ENCODE measurements around the gene OMA1. TPM values are rescaled to one million over a fixed set of nuclear protein-coding genes. Genes with fewer than 3 reads are reported as not detected.

OMA1 gene
- polyA plus RNA-seq, 2 of the 4 experiments (the other 2 are of a cell fraction), result 11.7 to 18.0 TPM

- no peak for DNase-seq (ENCODE audit: low read depth in 1 of 2, low spot score in 1 of 2)
- Histone ChIP-seq H3K4me2 (no peak overlapping the region), H3K9me3 (no peaks in the 10 kb centered on the region), H3K27ac (0 out of 6 replicates have a peak overlapping the region, but pooled peaks of 1 of the 2 experiments have one; percentile 18), H3K4me3 (no peak overlapping the region), H3K4me1 (no peaks in the 10 kb centered on the region)
- ChIA-PET POLR2A (interaction anchor here (0.6 kb wide), 1 partner anchor 69 kb away, joined by 4 read pairs; no protein-coding TSS in a partner anchor), CTCF (interaction anchor here (1.0 kb wide), 1 partner anchor 58 kb away, joined by 3 read pairs; no protein-coding TSS in a partner anchor)
- TF ChIP-seq JUN (IDR thresholded peaks at IDR 0.05) (no peak), TFCP2L1 (CRISPR knock-in tag; IDR thresholded peaks at IDR 0.05) (no peak)
- WGBS (ENCODE audit: missing lambda C conversion rate), result 30% methylated on average over 4 of the region's 4 CpGs
- ATAC-seq, result no peak; a peak in 2 of 6 replicates
- FAIRE-seq, result no peak
These were observed 27.4 kb upstream of the OMA1 start for GRCh38 chr1:58573705-58574591.

- no peak for TF ChIP-seq NPAS2 (CRISPR knock-in tag; IDR thresholded peaks at IDR 0.05; ENCODE audit: borderline replicate concordance)
- no peak overlapping the region for H3K4me3 ChIP-seq
- no peaks in the 10 kb centered on the region for H3K9me3 ChIP-seq
- H3K4me2 ChIP-seq, result no peak overlapping the region
- FAIRE-seq (no peak), ATAC-seq (no peak), DNase-seq (ENCODE audit: low read depth in 1 of 2, low spot score in 1 of 2) (no peak)
- H3K27ac ChIP-seq, result no peak overlapping the region
- 50% methylated on average over 2 of the region's 2 CpGs for whole genome bisulfite sequencing (ENCODE audit: missing lambda C conversion rate)
- CTCF ChIA-PET, result no interaction called here
- H3K4me1 ChIP-seq, result no peaks in the 10 kb centered on the region
- POLR2A ChIA-PET, result no interaction called here
These were observed 26.6 kb upstream of the OMA1 start for GRCh38 chr1:58573138-58573537.

GRCh38 chr1:58572690-58573089, 26.2 kb upstream of the OMA1 start:
- DNase-seq (ENCODE audit: low read depth in 1 of 2, low spot score in 1 of 2) (no peak), ATAC-seq (no peak), FAIRE-seq (no peak)
- H3K4me1 ChIP-seq, result no peaks in the 10 kb centered on the region
- no peaks in the 10 kb centered on the region for H3K9me3 ChIP-seq
- ChIA-PET POLR2A (no interaction called here), CTCF (interaction anchor here (1.5 kb wide), 1 partner anchor 26 kb away, joined by 4 read pairs; the partner anchor contains the start of gene OMA1)
- 28% methylated on average over 2 of the region's 2 CpGs for WGBS (ENCODE audit: missing lambda C conversion rate)
- TF ChIP-seq NFE2L2 (conservative IDR thresholded peaks at IDR 0.05; ENCODE audit: low read length) (no peak), MYC (IDR thresholded peaks at IDR 0.05; ENCODE audit: borderline replicate concordance, low read length) (no peak), RAD21 (conservative IDR thresholded peaks at IDR 0.05 in 1 of 2, IDR thresholded peaks at IDR 0.05 in 1 of 2) (no peak), FOSL2 (IDR thresholded peaks at IDR 0.05) (no peak), FOSL2 (CRISPR knock-in tag; IDR thresholded peaks at IDR 0.05) (no peak), CHD2 (IDR thresholded peaks at IDR 0.05; ENCODE audit: low read length, partially characterized antibody) (no peak), JUN (IDR thresholded peaks at IDR 0.05) (no peak), POLR2AphosphoS2 (conservative IDR thresholded peaks at IDR 0.05; ENCODE audit: low read length) (no peak), RFX5 (IDR thresholded peaks at IDR 0.05) (no peak), ZNF302 (CRISPR knock-in tag; IDR thresholded peaks at IDR 0.05) (no peak), CEBPB (IDR thresholded peaks at IDR 0.05) (no peak), SREBF2 (IDR thresholded peaks at IDR 0.05) (no peak), CBX8 (IDR thresholded peaks at IDR 0.05) (no peak), ELK1 (IDR thresholded peaks at IDR 0.05; ENCODE audit: low read depth, low read length) (no peak), ZFP36 (IDR thresholded peaks at IDR 0.05; ENCODE audit: borderline replicate concordance, partially characterized antibody) (no peak), HDAC2 (IDR thresholded peaks at IDR 0.05) (no peak), HMGXB4 (CRISPR knock-in tag; IDR thresholded peaks at IDR 0.05; ENCODE audit: borderline replicate concordance) (no peak), EHF (CRISPR knock-in tag; IDR thresholded peaks at IDR 0.05) (no peak), TP53 (CRISPR knock-in tag; IDR thresholded peaks at IDR 0.05) (no peak), ATOH8 (CRISPR knock-in tag; IDR thresholded peaks at IDR 0.05; ENCODE audit: low read depth) (no peak)
- no peak overlapping the region for H3K27ac ChIP-seq
- no peak overlapping the region for H3K4me2 ChIP-seq
- no peak overlapping the region for H3K4me3 ChIP-seq

Measured in A549 (cell line).